HG03457 (cell line): ENCODE measurements around the gene MYOT.
"Not testable (repeated sequence)": the region's sequence is repeated elsewhere in the genome, so short reads cannot be mapped to it uniquely, and the experiment has no call there.

Experiments used
- ATAC-seq: cut with Tn5 transposase; IDR thresholded peaks from one replicate; pipeline ENCODE4 v1.9.1; 2021; ENCODE audit warnings: moderate number of reproducible peaks; ENCODE audit not compliant: unreplicated experiment

The MYOT gene

DNA sequence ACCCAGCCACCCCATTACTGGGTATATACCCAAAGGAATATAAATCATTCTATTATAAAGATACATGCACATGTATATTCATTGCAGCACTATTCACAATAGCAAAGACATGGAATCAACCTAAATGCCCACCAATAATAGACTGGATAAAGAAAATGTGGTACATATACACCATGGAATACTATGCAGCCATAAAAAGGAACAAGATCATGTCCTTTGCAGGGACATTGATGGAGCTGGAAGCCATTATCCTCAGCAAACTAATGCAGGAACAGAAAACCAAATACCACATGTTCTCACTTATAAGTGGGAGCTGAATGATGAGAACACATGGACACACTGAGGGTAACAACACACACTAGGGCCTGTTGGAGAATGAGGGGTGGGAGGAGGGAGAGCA, 14.5 kb upstream of the MYOT start:
- not testable (repeated sequence) for ATAC-seq

DNA sequence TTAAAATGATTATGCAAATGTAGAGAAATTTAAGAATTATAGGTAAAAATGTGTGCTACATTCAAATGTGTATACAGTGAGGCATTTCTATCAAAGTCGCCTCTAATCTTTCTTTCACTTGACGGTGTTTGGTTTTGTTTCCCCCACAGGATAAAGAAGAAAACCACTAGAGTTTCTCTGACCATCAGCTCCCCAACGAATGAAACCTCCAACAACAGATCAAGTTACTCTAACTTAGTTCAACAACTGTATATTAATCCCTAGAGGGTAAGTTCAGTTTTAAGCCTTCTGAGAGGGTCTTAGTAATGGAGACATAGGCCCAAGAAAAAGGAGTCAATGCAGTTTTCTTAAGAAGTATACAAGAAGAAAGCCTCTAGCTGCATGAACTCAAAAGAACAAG, 11.5 kb upstream of the MYOT start:
- peak; percentile 43 for ATAC-seq

DNA sequence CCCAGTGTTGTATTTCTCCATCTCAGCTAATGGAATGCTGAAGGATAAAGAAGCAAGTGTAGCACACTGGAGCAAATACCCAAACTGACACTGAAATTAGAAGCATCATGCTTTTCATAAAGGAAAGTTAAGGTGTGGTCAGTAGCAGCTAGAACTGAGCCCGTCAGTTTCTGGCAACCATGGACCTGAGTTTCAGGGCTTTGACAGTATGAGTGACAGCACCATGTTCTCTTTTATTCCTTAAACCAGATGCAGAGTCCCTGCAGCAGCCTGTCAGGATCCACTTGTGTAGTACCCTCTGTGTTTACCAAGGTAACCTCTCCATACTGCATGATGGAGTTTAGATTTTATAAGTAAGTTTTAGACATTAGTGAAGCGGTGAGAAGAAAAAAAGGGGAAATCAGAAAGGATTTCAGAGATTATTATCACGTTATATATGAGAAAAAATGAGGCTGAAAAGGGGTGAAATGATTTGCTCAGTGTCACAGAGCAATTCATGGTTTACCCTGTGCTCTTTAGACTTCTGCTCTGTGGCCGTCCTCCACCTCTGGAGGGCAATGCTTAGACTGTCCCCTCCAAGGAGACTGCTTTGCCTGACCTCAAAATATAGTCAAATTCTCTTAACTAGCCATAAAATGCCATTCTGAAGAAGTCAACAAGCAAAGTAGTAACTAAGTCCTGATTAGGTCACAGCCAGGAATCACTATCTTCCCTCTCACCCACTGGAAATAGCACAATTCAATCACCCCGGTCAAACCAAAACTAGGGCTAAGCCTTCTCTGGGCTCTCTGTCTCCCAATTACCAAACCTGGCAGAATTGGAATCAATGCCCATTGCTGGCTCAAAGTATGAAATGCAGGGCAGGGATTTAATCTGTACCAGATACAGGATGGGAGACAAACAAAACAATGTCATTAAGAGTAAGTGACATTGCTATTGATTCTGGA, 10.5 kb upstream of the MYOT start:
- ATAC-seq, result no peak

DNA sequence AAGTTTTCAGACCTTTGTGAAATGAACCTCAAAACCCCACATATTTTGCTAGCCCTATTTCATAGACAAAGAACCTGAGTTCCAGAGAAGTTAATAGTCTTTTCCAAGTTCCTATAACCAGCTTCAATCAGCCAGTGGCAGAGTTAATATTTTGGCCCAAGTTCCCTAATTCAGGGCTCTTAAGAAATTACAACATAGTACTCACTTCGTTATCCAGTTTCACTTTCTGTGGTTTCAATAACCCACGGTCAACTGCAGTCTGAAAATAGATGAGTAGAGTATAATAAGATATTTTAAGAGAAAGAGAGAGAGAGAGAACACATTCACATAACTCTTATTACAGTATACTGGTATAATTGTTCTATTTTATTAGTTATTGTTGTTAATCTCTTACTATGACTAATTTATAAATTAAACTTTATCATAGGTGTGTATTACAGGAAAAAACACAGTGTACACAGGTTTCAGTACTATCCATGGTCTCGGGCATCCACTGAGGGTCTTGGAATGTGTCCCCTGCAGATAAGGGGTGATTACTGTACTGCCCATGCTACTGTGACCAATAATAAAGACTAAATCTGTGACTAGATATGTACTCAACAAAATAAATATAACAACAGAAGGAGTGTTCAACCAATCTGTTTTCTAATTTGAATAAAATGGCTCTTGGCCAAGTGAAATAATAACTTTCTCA, 9.3 kb upstream of the MYOT start:
- peak; percentile 55 for ATAC-seq

DNA sequence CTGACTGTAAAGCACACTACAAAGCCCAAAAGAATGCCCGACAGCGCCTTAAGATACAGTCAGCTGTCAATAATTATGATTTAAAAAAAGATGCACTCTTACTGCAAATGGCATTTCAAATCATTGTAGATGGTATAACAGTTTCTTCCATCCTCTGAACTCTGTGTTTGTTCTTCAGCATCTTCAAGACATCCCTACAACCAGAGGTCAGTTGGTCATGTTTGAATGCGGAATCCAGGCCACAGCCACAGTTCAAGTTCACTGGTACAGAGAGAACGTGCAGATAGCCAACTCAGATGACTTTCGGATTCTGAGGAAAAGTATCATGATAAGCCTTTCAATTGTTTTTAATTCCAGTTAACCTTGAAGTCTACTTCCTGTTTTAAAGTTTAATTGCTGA, 8.7 kb upstream of the MYOT start:
- no peak for ATAC-seq

DNA sequence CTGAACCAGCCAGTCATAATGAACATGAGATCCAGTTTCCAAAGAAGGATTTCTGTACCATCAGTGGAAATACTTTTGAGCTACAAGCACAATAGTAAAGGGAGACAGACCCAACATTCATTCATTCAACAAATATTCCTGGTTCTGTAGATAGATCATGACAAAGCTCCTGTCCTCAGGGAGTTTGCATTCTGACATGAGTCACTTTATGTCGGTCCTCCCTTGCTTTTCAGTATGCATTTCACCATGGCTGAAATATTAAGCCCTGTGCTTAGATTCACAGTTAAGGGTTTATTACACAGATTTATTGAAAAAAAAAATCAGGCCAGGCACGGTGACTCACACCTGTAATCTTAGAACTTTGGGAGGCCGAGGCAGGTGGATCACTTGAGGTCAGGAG, 5.4 kb upstream of the MYOT start:
- ATAC-seq, result no peak

DNA sequence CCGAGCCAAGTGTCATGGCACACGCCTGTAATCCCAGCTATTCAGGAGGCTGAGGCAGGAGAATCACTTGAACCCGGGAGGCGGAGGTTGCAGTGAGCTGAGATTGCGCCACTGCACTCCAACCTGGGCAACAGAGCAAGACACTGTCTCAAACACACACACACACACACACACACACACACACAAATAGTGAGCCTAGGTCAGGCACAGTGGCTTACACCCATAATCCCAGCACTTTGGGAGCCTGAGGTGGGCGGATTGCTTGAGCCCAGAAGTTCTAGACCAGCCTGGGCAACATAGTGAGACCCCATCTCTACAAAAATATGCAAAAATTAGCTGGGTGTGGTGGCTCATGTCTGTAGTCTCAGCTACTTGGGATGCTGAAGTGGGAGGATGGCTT, 4.0 kb upstream of the MYOT start:
- not testable (repeated sequence) for ATAC-seq

DNA sequence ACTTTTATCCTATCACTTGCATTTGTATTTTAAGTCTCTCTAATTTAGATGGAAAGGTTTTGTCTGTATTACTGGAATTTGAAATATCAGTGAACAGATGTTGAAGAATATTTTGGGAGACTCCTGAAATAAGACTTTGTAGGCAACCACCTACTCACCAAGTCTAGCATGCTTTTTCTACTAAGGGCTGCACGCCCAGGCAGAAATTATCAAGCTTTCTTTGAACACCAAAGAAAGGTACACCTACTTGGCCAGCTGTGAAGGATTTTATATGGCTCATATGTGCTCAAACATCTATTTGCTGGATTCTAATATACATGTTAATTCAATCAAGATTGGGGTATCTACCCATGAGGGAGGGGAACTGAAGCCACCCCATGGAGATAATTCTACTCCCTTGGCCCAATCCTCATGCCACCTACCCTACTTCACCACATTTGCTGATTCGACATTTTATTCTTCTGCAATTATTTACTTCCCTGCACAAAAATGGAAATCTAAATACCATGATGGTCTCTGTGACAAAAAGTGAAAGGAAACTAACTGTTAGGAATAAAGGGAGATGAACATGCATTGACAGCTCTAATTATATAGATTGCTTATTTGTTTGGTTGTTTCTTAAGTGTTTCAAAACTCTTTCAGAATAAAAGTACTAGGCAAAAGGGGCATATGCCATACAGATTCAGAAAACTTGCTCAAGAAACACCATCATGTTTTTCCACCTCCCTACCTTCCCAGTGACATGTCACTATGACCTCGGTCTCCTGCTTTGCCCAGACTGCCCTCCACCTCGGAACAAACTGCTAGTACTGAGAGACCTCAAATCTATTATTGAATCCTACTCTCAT, 895 bp upstream of the MYOT start:
- no peak for ATAC-seq

DNA sequence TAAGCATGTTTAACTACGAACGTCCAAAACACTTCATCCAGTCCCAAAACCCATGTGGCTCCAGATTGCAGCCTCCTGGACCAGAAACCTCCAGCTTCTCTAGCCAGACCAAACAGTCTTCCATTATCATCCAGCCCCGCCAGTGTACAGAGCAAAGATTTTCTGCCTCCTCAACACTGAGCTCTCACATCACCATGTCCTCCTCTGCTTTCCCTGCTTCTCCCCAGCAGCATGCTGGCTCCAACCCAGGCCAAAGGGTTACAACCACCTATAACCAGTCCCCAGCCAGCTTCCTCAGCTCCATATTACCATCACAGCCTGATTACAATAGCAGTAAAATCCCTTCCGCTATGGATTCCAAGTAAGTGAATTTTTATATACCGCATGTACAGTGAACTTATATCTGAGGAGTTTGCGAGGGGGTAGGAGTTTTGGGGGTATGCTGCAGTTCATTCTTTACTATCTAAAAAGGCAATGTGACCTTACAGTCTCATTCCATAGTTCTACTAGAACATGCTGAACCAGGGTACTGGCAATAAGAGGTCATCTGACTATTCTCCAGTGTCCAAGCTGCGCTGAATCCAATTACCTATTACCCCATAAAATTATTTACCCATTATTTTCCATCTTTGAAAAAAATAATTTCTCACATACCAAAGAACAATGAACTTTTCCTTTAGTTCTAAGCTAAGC, 3.1 kb downstream of the MYOT start:
- ATAC-seq, result no peak

DNA sequence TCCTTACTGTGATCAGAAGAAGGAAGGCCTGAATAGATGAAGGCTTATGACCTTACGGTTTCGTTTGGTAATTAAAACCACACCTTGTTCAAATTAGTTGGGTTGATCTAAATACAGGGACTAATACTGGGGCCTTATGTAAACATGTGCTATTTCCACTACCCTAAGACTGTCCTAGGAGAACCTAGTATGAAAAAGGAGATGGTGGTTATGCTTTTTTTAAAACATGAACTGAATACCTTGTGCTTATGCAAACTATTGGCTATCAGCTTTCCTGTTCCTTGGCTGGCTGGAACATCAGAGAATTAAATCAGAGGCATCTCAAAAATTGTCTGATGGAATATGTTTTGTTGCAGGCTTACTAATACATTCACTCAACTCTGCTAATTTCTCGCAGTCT, 3.9 kb downstream of the MYOT start:
- ATAC-seq, result no peak

DNA sequence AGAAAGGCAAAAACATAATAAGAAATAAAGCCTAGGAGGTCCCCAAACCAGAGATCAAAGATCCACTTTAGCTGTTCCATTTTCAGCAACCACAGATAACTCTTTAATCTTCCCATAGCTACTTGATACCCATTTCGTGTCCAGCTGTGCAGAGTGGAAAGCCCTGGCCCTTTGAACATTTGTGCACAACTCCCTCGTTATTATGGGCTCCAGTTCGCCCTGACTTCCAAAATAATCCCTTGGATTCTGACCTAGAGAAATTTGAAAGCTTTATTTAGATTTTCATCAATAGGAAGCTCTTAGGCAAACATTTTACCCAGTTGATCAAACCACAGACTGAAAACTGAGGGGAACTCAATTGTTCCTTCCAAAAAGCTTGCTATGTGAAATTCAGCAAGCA, 4.8 kb downstream of the MYOT start:
- ATAC-seq, result no peak

DNA sequence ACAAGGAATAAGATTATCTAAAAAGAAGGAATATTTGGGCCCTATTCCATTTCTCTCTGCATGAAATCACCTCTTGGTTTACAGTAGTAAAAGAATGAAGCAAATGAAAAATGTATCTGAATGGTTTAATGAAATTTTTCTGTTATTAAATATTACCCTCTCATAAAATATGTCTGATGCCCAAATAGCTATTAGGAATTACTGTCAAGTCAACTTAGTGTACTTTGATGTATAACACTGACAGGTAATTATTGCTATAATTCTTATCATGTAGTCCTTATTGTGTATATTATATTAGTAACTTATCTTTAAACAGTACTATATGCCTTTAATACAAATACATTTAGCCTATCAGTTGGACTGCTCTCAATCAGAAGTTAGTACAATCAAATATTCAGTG, 8.4 kb downstream of the MYOT start:
- no peak for ATAC-seq

DNA sequence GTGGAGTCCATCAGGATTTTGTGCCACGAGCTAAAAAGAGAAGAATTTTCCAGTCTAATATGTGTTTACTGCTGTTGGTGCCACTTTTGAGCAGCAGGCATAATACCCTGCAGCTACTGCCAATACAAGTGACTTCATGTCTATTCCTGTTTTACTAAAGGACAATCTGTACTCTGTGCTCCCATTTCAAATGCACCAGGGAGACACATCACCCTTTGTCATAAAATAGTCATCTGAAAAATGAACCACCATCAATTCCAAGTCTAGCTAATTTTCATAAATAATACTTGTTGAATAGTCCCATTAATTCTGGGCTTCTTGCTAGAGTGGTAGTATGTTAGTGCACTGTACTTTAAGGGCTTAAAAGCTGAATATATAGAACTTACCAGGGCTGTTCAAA, 12.7 kb downstream of the MYOT start:
- no peak for ATAC-seq

DNA sequence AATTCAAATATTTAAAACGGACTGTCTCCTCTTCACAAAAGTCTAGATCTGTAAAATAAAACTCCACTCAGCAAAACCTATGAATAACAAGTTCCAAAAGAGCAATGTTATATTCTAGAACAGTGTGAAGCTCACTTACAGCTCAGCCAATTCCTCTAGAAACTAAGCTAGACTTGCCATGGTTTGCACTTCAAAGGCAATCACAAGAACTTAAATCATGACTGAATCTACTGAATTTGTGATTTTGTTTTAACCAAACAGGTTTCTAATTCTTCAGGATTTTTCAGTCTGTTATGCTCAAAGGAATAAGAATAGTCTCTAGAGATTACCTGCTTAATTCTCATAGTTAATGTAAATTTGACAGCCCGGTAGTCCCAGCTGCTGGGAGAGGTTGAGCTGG, 20.2 kb downstream of the MYOT start:
- ATAC-seq, result no peak

DNA sequence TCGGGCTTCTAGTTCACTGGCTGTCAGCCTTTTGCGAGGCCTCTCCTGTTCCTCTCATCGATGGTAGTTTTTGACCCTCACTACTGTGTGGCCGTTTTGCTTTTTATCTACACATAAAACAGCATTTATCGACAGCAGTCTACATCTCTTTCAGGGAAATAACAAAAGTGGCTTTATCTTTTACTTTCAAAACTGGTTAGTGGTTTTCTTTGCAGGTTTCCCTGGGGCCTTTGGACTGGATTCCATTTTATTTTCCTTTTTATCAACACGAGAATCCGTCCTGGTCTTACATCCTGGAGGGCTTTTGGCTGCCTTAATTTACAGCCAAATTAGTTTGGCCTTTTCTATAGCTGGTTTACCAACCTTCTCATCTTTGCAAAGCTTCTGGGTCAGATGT, 20.8 kb downstream of the MYOT start:
- ATAC-seq, result no peak

DNA sequence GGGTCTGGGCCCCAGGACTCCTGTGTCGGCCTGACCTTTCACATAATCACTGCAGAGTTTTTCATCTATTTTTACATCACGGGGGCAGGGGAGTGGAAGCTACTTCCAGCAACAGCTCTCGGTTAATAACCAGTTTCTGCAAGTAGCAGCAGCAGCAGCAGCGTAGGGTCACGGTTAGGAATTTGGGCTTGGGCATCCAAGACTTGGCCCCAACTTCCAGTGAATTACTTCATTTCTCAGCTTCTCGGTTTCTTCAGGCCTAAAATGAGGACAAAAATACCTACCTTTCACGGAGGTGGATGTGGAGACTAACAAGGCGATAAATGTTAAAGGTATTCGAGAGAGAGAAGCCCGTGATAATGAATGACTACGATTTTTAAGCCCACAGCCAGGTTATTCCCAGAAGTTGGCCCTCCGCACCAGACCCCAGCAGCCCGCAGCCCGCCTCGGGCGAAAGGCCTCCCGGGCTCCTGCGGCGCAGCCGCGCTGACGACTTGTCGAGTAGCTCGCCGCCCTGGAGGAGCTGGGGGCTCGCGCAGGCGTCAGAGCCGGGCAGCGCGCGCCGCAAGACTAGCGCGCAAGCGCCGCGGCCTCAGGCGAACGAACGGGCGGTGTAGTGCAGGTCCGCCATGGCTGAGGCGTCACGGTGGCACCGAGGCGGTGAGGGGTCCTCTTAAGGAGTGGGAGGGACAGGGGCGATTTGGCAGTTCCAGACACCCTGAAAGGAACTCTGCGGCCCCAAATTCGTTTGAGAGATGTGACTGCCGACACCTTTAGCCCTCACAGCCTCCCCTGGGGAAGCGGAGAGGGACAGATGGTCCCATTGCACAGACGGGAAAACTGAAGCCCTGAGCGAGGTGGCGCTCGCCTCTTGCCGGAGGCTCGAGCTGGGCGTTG, 21.5 kb downstream of the MYOT start, which contains the start of gene PKD2L2:
Gene PKD2L2 (plus strand): TSS at position 595 of the 897 bp plus-strand sequence. CDS start 35 bp downstream, at position 630.
- peak; percentile 95 for ATAC-seq

DNA sequence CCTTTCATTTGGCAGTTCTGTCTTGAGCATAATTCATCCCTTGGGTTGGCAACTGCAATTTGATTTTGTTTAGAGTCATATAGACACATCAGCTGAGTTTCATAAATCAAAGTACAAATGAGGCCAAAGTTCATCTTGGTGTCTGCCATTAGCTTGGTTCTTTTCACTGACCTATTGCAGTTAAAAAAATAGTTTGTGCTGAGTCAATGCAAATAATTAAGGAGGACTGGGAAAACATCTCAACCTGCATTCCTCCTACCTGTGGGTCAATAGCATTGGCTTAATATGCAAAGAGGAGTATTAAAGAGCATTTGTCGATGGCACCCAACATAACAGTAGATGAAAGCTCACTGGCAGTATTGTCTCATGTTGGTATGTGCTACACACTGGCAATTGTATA, 23.2 kb downstream of the MYOT start:
- no peak for ATAC-seq

DNA sequence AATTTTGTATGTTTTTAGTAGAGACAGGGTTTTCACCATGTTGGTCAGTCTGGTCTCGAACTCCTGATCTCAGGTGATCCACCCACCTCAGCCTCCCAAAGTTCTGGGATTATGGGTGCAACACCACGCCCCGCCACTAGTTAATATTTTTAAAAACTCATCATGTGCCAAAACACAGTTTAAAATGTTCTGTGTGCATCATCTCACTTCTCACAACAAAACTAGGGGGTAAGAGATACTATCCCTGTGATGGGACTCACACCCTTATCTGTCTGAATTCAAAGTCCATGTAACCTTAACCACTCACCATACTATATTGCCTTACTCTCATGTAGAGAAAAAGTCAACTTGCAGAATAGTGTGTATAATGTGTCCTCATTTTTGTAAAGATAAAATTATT, 24.2 kb downstream of the MYOT start:
- ATAC-seq, result no peak

DNA sequence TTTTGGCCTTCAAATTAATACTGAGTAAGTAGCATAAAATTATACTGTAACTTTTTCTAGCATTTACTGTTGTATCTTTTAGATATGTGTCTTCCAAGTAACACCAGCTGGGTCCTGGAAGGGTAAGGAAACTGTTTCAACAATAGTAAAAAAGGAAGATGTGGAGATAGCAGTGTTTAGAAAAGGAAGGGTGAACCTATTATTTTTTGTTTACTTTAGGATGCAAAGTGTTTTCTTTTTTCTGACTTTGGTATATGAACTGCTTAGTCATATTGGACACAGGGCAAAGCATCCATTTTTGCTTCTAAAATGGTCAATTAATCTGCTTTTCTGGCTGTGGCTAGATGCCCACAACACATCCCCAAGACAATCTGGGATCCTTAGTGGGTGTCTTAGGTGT, 26.9 kb downstream of the MYOT start:
- ATAC-seq, result no peak

DNA sequence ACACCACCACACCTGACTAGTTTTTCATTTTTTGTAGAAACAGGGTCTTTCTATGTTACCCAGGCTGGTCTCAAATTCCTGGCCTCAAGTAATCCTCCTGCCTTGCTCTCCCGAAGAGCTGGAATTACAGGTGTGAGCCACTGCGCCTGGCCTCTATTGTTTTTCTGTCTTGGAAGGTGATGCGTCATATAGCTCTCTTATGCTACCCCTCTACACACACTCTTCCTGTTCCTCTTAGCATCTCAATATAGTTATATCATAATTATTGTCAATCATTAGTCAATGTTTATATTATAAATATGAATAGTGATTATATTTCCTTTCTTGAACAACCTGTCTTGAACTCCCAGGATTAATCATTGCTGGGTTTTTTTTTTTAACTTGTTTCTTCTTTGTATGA, 28.9 kb downstream of the MYOT start:
- no peak for ATAC-seq
